HEK293T (cell line): ENCODE measurements around the gene KLK12.

ENCODE experiments used
- CTCF ChIA-PET: fragments of 350-600 bp; formaldehyde crosslinking; extraction: SDS; loops from one replicate; lab custom pipeline; 2021; ENCODE audit warnings: antibody characterized with exemption, inconsistent platforms; lab: Yijun Ruan, JAX
- POLR2A ChIA-PET: fragments of 350-600 bp; formaldehyde crosslinking; extraction: SDS; loops from one replicate; lab custom pipeline; 2020; ENCODE audit warnings: antibody characterized with exemption, inconsistent platforms; lab: Yijun Ruan, JAX
- DNase-seq: peaks from one replicate; pipeline ENCODE4 v3.0.0; 2012; ENCODE audit warnings: mixed read lengths; ENCODE audit errors: extremely low spot score
- ARNT ChIP-seq: fragments of 450-650 bp; IDR thresholded peaks from 2 replicates; pipeline ENCODE4 v1.6.1; 2017; ENCODE audit warnings: mild to moderate bottlenecking
- BHLHE40 ChIP-seq: fragments of 450-650 bp; IDR thresholded peaks from 2 replicates; pipeline ENCODE4 v1.6.1; 2016; ENCODE audit warnings: mild to moderate bottlenecking, moderate library complexity, borderline replicate concordance
- CTBP1 ChIP-seq: fragments of 450-650 bp; IDR thresholded peaks from 2 replicates; pipeline ENCODE4 v1.6.1; 2016; ENCODE audit warnings: borderline replicate concordance
- ELF4 ChIP-seq: fragments of 450-650 bp; IDR thresholded peaks from 2 replicates; pipeline ENCODE4 v1.6.1; 2017; ENCODE audit warnings: antibody characterized with exemption
- FOXA1 ChIP-seq: fragments of 450-650 bp; IDR thresholded peaks from 2 replicates; pipeline ENCODE4 v1.6.1; 2016; ENCODE audit warnings: mild to moderate bottlenecking
- FOXK2 ChIP-seq: fragments of 450-650 bp; IDR thresholded peaks from 2 replicates; pipeline ENCODE4 v1.6.1; 2016; ENCODE audit warnings: mild to moderate bottlenecking
- FOXM1 ChIP-seq: fragments of 450-650 bp; IDR thresholded peaks from 2 replicates; pipeline ENCODE4 v1.6.1; 2017; ENCODE audit warnings: mild to moderate bottlenecking, borderline replicate concordance
- HDGF ChIP-seq: fragments of 450-650 bp; IDR thresholded peaks from 2 replicates; pipeline ENCODE4 v1.6.1; 2017; ENCODE audit warnings: antibody characterized with exemption, borderline replicate concordance
- L3MBTL2 ChIP-seq: fragments of 450-650 bp; conservative IDR thresholded peaks from 2 replicates; pipeline ENCODE4 v1.6.1; 2016; ENCODE audit warnings: mild to moderate bottlenecking
- LEF1 ChIP-seq: fragments of 450-650 bp; IDR thresholded peaks from 2 replicates; pipeline ENCODE4 v1.6.1; 2017; ENCODE audit warnings: mild to moderate bottlenecking, borderline replicate concordance
- NFRKB ChIP-seq: fragments of 450-650 bp; IDR thresholded peaks from 2 replicates; pipeline ENCODE4 v1.6.1; 2016; ENCODE audit warnings: mild to moderate bottlenecking, moderate library complexity
- SP1 ChIP-seq: fragments of 450-650 bp; IDR thresholded peaks from 2 replicates; pipeline ENCODE4 v1.6.1; 2017
- SUZ12 ChIP-seq: fragments of 450-650 bp; IDR thresholded peaks from 2 replicates; pipeline ENCODE4 v1.6.1; 2016; ENCODE audit warnings: mild to moderate bottlenecking
- TARDBP ChIP-seq: fragments of 450-650 bp; IDR thresholded peaks from 2 replicates; pipeline ENCODE4 v1.6.1; 2016
- ZNF384 ChIP-seq: fragments of 450-650 bp; IDR thresholded peaks from 2 replicates; pipeline ENCODE4 v1.6.1; 2016
- TF ChIP-seq, protein P1 (sequence below): fragments of 450-650 bp; IDR thresholded peaks from 2 replicates; pipeline ENCODE4 v1.6.1; 2016

KLK12 gene

DNA sequence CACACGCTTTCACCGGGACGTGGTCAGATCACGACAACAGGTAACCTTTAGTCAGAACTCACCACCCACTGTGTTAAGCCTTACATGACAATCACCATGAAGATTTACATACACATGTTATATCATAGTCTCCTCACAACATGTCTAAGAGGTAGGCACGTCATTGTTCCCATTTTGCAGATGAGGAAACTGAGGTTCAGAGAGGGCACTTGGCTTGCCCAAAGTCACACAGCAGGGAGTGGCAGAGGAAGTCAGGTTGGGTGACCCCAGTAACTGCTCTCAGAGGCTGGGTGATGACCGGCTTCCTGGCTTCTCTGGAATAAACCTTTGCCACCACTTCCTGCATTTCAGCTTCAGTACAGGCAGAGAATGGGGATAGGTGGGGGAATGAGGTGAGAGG is 20.6 kb downstream of the KLK12 start:
- DNase-seq: no peak
- ChIA-PET POLR2A (no interaction called here), CTCF (no interaction called here)
- TF ChIP-seq NFRKB (no peak), SUZ12 (no peak), CTBP1 (no peak), HDGF (no peak), TARDBP (no peak)

DNA sequence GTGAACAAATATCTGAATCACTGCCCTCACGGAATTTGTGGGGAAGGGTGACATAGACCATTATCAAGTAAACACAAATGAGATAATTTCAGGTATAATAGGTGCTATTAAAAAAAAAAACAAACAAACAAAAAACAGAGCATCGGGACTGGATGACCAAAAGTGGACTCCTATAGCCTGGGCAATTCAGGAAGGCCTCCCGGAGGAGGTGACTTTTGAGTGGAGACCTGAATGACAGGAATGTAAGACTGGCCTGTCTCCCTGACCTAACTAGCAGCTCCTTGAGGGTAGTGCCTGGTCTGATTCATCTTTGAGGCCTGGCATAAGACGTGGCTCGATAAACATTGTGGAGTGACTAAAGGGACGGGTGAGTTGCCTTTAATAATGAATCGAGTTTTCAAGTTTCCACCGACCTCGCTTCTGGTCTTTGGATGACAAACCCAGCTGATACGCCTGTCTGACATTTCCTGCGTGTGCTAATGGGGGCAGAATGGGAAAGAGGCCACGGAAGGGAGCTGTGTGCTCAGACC is 22.1 kb downstream of the KLK12 start:
- TF ChIP-seq LEF1 (no peak), ZNF384 (no peak), FOXK2 (no peak), HDGF (no peak), SUZ12 (no peak), BHLHE40 (no peak), NFRKB (no peak)
- CTCF ChIA-PET: no interaction called here
- POLR2A ChIA-PET: no interaction called here
- no peak for DNase-seq

DNA sequence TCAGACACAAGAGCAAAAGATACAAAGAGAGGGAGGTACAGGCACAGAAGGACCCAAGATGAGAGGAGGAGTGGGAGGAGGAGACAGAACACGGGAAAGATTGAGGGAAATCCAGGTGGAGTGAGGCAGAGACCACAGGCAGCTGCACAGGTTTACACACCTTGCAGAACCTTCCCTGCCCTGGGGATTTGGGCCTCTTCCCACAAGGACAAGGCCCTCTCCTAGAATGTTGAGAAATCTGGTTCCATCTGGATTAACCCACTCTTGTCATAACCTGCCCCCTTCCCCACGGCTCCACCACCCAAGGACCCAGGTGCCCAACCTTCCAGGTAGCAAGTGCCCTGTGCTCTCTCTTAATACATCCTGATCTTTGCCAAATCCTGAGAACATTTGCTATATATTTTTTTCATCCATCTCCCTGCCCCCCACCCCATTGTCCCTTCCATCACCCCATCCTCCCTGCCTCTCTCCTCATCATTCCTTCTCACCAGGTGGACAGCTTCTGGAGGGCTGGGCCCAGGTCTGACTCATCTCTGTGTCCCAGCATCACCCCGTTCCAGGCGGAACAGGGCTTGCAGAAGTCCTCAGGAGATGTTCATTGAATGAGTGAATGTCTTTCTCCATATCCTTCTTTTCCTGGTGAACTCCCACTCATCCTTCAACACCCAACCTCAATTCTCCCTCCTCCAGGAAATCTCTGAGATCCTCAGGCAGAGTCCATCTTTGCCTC is 24.6 kb downstream of the KLK12 start:
- POLR2A ChIA-PET: no interaction called here
- no peak for TF ChIP-seq SUZ12
- no peak for TF ChIP-seq NFRKB
- no peak for TF ChIP-seq ZNF384
- no peak for TF ChIP-seq FOXA1
- TF ChIP-seq FOXM1: no peak
- TF ChIP-seq TARDBP: no peak
- TF ChIP-seq, protein P1, sequence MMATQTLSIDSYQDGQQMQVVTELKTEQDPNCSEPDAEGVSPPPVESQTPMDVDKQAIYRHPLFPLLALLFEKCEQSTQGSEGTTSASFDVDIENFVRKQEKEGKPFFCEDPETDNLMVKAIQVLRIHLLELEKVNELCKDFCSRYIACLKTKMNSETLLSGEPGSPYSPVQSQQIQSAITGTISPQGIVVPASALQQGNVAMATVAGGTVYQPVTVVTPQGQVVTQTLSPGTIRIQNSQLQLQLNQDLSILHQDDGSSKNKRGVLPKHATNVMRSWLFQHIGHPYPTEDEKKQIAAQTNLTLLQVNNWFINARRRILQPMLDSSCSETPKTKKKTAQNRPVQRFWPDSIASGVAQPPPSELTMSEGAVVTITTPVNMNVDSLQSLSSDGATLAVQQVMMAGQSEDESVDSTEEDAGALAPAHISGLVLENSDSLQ: no peak
- CTCF ChIA-PET: no interaction called here
- no peak for DNase-seq

DNA sequence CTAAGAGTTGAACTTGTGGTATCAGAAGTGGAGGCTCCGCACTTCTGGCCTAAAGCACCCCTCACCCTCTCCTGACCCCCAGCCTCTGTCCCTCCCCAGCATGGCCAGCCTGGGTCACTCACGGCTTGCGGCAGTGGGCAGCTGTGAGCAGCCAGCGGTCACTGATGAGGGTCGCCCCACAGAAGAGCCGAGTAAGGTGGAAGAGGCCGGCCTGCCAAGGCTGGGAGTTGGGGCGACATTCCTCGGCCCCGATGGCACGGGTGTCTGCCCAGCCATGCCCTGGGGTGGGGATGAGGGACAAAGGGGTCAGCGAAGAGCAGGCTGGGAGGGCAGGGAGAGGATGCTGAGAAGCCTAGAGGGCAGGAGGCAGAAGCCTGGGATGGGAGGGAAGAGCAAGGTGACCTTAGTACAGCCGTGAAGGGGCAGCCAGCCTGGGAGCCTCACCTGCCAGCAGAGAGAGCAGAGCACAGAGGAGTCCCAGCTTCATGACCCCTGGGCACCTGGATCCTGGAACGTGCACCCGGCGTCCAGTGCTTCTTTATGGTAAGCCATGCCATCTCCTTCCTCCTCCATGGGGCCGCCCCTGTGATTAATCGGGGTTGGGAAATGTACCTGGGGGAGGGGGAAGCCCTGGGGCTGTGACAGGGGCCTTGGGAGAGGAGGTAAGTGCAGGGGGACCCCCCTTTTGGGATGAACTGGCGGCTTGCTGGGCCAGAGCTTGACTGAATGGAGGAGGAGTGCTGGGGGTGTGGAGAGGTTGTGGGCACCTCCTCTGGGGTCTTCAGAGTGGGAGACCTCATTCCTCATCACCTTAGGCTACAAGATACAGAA is 25.5 kb downstream of the KLK12 start:
- POLR2A ChIA-PET: no interaction called here
- CTCF ChIA-PET: interaction anchor here (0.6 kb wide), 1 partner anchor 8 kb away, joined by 3 read pairs; the partner anchor contains the start of gene KLK8
- TF ChIP-seq CTBP1 (no peak), LEF1 (no peak), HDGF (no peak), L3MBTL2 (no peak), SUZ12 (no peak), ELF4 (no peak), BHLHE40 (no peak), SP1 (no peak), FOXK2 (no peak)
- no peak for DNase-seq

DNA sequence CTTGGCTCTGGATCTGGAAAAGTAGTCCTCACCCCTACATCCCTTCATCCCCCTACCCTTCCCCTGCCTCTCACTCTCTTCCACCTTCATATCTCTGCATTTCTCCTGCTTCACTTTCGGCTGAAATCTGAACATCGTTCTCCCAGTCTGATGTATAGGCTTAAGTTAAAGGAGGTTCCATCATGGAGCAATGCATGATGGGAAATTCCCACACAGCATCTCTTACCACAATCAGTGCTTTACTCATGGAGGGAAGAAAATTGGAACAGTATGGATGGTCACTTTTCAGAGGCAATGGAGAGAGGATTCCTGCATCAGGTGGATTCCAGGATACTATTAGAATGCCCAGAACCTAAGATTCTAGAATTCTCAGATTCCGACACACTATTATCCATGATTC is 27.3 kb downstream of the KLK12 start:
- ChIA-PET POLR2A (no interaction called here), CTCF (no interaction called here)
- TF ChIP-seq LEF1 (no peak), FOXA1 (no peak)
- DNase-seq: no peak

DNA sequence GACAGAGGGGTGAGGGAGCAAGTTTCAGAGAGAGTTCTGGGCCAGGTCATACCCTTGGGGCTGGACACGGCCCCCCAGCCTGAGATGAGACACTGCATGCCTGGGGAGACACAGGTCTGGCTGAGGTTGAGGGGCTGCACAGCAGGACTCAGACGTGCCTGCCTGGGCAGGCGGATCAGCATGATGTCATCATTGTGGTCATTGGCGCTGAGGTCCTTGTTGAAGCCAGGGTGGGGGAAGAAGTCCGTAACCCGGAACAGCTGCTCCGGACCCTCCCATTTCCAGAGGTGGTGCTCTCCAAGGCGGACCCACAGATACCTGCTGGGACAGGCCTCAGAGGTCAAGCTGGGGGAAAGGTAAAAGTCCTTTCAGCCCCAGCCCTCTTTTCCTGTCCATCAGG is 28.4 kb downstream of the KLK12 start:
- CTCF ChIA-PET: interaction anchor here (1.3 kb wide), 1 partner anchor 10 kb away, joined by 3 read pairs; no protein-coding TSS in a partner anchor
- TF ChIP-seq FOXM1 (no peak), HDGF (no peak), ELF4 (no peak), FOXA1 (no peak), SP1 (no peak), L3MBTL2 (no peak), FOXK2 (no peak), CTBP1 (no peak), ARNT (no peak), TARDBP (no peak), LEF1 (no peak), ZNF384 (no peak), BHLHE40 (no peak), NFRKB (no peak), SUZ12 (no peak)
- TF ChIP-seq, protein P1: no peak
- POLR2A ChIA-PET: no interaction called here
- DNase-seq: no peak

DNA sequence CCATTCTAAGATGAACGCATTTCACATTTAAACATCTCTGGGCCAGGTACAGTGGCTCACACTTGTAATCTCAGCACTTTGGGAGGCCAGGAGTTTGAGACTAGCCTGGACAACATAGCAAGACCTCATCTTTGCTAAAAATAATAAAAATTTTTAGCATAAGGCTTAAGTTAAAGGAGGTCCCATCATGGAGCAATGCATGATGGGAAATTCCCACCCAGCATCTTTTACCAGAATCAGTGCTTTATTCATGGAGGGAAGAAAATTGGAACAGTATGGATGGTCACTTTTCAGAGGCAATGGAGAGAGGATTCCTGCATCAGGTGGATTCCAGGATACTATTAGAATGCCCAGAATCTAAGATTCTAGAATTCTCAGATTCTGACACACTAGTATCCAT is 29.6 kb downstream of the KLK12 start:
- ChIA-PET CTCF (interaction anchor here (0.6 kb wide), 1 partner anchor 107 kb away, joined by 3 read pairs; no protein-coding TSS in a partner anchor), POLR2A (no interaction called here)
- DNase-seq: no peak
- no peak for TF ChIP-seq BHLHE40
- no peak for TF ChIP-seq FOXM1
- no peak for TF ChIP-seq TARDBP
- no peak for TF ChIP-seq SUZ12
- TF ChIP-seq ELF4: no peak
- TF ChIP-seq, protein P1: no peak
